GM18951 (cell line): Measurements from ENCODE around the gene BMP6.

Source experiments
- POLR2A ChIP-seq: IDR thresholded peaks from 4 replicates; pipeline ENCODE4 v1.6.1; 2011; ENCODE audit warnings: mild to moderate bottlenecking; ENCODE audit not compliant: insufficient read length, insufficient read depth; ENCODE audit errors: extremely low read depth
- in situ Hi-C: fragments of 300-500 bp; cut with MboI; formaldehyde crosslinking; loops from one replicate; pipeline ENCODE4 v1.12.0; 2022; ENCODE audit warnings: low sequenced_read_pairs, mixed read lengths, inconsistent platforms; ENCODE audit not compliant: unreplicated experiment

BMP6 gene

DNA sequence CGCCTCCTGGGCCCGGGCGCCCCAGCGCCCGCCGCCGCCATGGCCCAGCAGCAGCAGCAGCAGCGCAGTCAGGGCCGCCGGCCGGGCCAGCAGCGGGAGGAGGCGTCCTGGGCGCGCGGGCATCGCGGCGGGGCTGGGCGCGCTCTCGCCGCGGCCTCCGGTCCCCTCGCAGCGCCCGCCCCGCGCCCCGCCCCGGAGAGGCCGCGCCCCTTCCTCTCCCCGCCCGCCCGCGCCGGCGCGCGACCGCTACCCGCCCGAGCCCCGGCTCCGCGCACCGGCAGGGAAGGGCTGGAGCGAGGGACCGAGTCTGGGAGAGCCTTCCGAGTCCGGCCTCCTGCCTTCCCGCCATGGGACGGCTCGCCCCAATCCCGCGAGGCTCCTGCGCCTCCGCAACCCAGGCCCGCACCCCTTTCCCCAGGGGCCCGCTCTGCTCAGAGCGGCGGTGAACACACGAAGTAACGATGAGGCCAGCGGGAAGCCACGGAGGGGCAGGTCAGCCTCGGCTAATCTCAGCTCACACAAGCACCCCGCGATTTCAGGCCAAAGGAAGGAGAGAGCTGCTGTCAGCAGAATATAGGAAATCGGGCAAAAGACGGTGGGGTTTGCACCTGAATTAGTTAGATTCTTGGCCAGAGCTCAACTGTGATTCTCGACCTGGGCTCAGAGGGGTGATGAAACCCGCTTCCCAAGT is 184.9 kb downstream of the BMP6 start, which contains the start of gene TXNDC5:
Gene TXNDC5 (minus strand): TSS at position 135 of the 691 bp plus-strand sequence. CDS start 12 bp downstream, at position 123.
- TF ChIP-seq POLR2A: peak; percentile 87
- in situ Hi-C loops: no loop called here

DNA sequence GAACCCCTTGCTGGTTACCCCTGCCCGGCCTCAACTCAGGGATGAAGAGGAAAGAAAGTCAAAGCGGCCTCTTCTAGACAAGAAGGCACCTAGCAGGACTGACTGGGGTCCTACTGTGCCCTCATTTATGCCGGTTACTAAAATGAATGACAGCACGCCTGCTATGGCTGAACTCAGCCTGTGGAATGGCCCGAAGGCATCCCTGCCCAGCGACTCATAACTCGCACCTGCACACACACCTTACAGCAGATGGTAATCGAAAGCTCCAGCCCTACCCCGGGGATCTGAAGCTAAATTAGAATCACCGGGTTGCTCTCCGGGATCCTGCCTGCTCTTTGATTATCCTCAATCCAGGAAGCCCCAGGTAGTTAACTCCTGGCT is 185.4 kb downstream of the BMP6 start:
- TF ChIP-seq POLR2A: no peak
- in situ Hi-C loops: no loop called here

DNA sequence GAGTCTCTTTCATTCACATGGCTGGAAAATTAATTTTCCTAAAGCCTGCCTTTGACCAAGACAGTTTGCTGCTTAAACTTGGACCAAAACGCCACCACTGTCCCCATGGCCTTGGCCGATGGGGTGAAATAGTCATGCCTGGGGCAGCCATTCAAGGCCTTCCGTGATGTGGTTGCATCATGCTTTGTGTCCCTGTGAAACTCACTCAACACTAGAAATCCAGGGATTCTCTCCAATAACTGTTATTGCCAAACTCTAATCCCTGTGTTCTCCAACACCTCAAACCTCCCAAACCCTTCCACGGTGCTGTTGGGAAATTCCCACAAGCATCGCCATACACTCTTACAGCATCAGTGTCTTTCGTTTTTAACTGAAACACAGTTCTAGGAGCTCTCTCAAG is 186.1 kb downstream of the BMP6 start:
- no peak for TF ChIP-seq POLR2A
- in situ Hi-C loops: no loop called here

DNA sequence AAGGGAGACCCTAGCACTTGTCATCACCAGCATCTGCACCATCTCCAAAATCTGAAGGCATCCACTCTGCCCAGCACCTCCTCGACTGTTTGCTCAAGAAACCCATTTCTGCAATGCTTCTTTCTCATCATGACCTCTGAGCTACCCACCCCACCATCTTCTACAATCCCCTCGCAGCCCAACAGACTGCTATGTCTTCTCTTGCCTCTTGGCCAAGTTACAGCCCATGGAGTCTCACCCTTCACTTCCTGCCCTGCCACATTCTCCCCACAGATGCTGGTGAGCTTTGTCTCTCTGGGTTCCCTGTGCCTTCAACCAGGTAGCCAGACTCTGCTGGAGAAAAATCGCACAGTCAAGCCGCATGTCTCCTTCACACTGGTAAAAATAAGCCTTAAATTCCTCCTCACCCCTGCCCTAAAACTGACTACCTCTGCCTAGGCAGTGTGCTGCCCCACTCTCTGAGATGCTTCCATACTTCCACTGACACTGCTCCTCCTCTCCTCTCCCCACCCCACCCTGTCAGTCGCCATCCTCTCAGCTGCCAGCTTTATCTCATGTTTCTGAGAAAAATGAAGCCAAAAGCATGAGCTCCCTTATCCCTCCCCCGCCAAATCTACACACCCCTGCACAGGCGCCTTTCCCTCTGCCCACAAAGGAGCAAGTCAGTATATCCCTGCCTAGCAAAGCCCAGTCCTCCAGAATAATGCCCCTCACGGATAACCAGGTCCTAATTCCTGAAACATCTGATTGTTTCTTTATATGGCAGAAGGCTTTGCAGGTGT is 187.0 kb downstream of the BMP6 start:
- TF ChIP-seq POLR2A: no peak
- in situ Hi-C loops: no loop called here

DNA sequence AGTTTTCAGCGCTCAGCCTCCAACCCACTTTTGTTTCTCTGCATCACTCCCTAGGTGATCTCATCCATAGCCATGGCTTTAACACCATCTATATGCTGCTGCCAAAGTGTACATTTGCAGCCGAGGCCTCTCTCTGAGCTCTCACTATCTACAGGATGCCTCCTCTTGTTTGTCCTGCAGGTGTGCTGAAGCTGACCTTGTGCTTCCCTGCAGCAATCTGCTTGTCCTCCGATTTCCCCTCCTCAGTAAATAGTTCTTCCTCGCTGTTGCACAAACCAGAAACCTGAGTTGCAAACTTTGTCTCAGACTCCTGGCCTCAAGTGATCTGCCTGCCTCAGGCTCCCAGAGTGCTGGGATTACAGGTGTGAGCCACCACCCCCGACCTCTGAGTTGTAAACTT is 188.4 kb downstream of the BMP6 start:
- in situ Hi-C loops: no loop called here
- TF ChIP-seq POLR2A: no peak

DNA sequence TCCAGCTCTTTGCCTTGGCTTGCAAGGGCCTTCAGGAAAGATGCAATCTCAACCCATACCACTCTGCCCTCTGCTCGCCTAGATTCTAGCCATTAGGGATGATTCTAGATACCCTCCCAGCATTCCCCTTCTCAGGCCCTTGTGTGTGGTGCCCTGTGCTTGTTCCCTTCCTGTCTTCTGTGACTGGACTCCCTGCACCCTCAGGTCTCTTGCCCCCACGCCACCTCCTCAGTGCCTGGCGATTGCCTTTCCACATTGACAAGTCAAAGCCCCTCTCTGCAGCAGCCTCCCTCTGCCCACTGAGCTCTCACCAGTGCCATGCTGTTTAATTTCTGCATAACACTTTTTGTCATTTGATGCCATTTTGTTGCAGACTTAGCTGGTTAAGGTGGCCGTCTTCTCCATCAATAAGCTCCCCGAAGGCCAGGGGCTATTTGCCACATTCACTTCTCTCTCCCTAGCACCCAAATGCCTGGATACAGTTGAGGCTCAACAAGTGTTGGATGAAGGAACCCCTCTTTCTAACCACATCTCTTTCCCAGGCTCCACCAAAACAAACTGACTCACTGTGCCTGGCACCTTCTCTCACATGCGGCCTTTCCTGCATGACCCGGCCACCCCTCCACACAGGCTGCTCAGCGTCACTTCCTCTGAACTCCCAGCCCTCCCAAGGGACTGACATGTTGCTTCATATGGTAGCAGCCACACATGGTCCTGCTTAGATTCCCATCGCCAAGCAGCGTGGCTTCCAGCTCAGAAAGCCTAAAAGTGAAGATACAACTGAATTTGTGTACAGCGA is 189.3 kb downstream of the BMP6 start:
- in situ Hi-C loops: no loop called here
- no peak for TF ChIP-seq POLR2A

DNA sequence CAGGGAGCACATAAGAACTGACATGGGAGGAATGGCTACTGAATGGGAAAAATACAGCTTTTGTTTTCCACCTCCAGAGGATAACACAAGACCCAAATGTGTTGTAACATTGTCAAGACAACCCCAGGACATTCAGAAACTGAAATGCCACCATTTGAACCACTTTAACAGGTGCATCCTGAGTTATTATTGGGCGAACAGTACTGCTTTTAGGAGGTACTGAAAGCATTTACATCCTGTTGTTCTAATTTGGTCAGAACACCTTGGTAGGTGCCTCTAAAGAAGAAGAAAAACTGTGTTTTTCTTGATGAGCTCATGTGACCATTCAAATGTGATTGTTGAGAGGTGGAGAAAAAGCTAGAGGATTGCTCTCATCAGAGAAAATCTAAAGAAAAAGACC is 191.1 kb downstream of the BMP6 start:
- in situ Hi-C loops: no loop called here

DNA sequence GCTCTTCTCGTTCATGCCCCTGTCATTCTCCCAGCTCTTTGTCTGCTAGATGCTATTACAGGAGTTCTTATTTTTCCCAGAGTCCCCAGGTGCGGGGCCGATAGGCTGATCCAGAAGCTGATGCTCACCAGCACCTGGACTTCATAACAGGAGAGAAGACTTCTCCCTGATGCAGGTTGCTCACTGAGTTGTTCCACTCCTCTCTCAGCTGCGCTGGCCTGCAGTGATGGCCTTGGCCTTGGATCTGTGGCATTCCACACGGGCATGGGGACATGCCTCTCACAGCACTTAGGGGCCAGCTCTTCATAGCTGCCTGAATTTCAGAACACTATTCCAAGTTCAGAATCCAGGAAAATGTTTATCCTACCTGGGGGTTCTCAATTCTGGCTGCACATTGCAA is 191.8 kb downstream of the BMP6 start:
- in situ Hi-C loops: no loop called here
- TF ChIP-seq POLR2A: no peak

More for the DNA sequence above, 191.1 kb downstream of the BMP6 start:
- no peak for TF ChIP-seq POLR2A

DNA sequence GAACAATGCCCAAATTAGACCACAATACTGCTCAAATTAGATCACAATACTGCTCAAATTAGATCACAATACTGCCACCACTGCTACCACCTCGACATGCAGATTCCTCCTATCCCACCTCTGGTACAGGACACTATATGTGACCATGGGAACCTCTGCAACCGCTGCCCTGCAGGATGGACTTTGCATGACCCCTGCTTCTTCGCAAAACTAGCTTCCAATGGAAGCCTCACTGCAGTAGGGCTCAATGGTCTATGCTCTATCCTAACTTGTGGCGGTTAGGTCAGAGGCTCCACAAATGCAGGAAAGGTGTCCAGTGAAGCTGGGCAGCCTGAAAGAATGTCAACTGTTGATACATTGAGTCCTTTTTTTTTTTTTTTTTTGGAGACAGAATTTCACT is 192.5 kb downstream of the BMP6 start:
- no peak for TF ChIP-seq POLR2A
- in situ Hi-C loops: no loop called here

DNA sequence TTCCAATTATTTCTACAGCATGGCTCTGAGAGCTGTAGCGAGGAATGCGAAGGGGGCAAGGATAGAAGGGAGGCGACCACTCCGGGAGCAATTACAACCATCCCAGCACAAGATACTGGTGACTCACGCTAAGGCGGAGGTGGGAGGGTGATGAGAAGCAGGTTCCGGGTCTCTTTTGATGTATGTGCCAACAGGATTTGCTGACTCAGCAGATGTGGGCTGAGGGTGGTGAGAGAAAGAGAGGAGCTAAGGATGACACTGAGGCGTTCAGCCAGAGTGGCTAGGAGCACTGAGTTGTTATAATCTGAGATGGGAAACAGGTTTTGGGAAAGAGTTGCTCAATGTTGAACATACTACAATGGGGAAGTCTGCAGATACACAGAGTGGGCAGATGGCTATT is 194.0 kb downstream of the BMP6 start:
- TF ChIP-seq POLR2A: no peak
- in situ Hi-C loops: no loop called here

DNA sequence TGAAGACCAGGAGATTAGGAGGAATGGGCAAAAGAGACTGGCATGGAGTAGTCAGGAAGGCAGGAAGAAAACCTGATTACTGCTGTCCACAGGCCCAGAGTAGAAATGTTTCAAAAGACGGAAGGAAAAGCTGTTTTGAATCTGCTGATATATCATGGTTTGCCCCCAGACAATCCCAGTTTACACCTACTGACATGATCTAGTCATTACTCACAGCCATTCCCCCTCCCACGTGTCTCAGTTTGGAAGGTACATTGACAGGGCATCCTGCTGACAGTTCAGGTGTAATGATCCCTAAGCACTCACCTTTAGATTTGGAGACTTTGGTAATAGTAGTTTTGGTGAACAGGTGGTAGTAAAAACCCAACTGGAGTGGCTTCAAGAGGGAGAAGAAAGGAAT is 194.5 kb downstream of the BMP6 start:
- no peak for TF ChIP-seq POLR2A

DNA sequence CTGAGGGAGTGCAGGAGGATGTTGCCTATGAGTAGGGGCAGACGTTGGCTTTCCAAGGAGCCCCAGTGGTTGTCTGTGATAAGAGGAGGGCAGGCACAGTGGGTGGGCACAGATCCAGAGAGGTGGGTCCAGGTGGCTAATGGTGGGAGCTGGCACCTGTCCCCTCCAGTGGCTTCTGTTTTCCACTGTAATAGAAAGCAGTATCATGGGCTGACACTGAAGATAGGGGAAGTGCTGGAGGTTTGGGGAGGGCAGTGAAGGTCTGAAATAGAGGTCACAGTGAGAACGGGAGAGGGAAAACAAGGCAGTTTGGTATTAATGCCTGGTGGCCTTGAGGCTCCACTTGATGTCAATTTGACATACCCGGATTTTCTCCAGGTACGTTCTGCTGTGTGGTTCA is 195.1 kb downstream of the BMP6 start:
- no peak for TF ChIP-seq POLR2A
- in situ Hi-C loops: no loop called here

More for the DNA sequence above, 194.5 kb downstream of the BMP6 start:
- in situ Hi-C loops: no loop called here

DNA sequence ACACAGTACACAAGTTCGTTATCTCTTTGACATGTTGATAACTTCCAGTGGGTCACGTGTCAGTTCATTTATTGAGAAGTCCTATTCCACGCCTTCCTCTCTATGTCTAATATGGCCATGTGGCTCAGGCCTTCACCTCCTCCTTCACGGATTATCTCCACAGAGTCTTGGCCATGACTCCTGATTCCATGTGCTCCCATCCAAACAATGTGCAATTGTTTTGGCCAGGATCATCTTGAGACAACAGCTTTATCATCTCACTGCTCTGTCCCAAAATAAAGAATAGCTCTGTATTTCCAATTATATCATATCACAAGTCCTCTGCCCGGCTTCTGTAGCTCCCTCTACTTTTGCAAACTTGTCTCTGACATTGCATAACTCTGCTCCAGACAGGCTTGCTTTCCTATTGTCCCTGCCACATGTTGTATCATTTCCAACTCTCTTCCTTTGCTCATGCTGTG is 195.8 kb downstream of the BMP6 start:
- no peak for TF ChIP-seq POLR2A
- in situ Hi-C loops: no loop called here
